ENCODE measurements around the gene SMCR8.

- TF ChIP-seq REST (IDR thresholded peaks at IDR 0.05; ENCODE audit: low read depth, low read length) = no peak
- no peak for TF ChIP-seq USF2 (IDR thresholded peaks at IDR 0.05; ENCODE audit: borderline replicate concordance, low read depth, low read length)
- no peak for TF ChIP-seq CTCF (IDR thresholded peaks at IDR 0.05)
- TF ChIP-seq TCF12 (IDR thresholded peaks at IDR 0.05) = no peak
- TF ChIP-seq POLR2AphosphoS5 (IDR thresholded peaks at IDR 0.05; ENCODE audit: low read depth, low read length) = no peak
- TF ChIP-seq TEAD4 (IDR thresholded peaks at IDR 0.05; ENCODE audit: borderline replicate concordance, insufficient read depth) = no peak
- no peak for TF ChIP-seq TAF1 (IDR thresholded peaks at IDR 0.05; ENCODE audit: borderline replicate concordance, low read depth, low read length)
- TF ChIP-seq RAD21 (IDR thresholded peaks at IDR 0.05; ENCODE audit: low read length) = no peak
- TF ChIP-seq MEF2A (IDR thresholded peaks at IDR 0.05; ENCODE audit: borderline replicate concordance, low read depth) = no peak
- no peak for TF ChIP-seq IRF3 (IDR thresholded peaks at IDR 0.05; ENCODE audit: low read depth, low read length)
- no peak for TF ChIP-seq YY1 (IDR thresholded peaks at IDR 0.05; ENCODE audit: low read depth)
- TF ChIP-seq EP300 (IDR thresholded peaks at IDR 0.05; ENCODE audit: borderline replicate concordance in 1 of 2, low read depth in 1 of 2, low read length in 1 of 2) = no peak
- TF ChIP-seq GABPA (IDR thresholded peaks at IDR 0.05; ENCODE audit: low read depth) = no peak
- no peak for TF ChIP-seq NRF1 (IDR thresholded peaks at IDR 0.05; ENCODE audit: low read depth, low read length)
Measured at GRCh38 chr17:18318771-18319450, 3.8 kb downstream of the SMCR8 start.

Measured in SK-N-SH (cell line).